Right atrium auricular region (tissue), 2 donors: ENCODE data around the gene CACNA2D3. TPM values are rescaled to one million over a fixed set of nuclear protein-coding genes. Genes with fewer than 3 reads are reported as not detected.

ENCODE experiments used
- DNase-seq: peaks from one replicate; pipeline ENCODE4 v3.0.0-alpha.2; 2019; ENCODE audit warnings: low spot score
- H3K27ac ChIP-seq, 2 donors: fragments of 200-600 bp; sonication (generic); 1 replicate in 1 of 2; 2 replicates in 1 of 2; pipeline ENCODE4 v1.5.1; 2016 to 2019
- H3K27me3 ChIP-seq, 2 donors: fragments of 200-600 bp; sonication (generic); one replicate each; pipeline versions ENCODE4 v1.5.1 to v1.6.0; 2017 to 2019
- H3K36me3 ChIP-seq: fragments of 200-600 bp; sonication (generic); one replicate; pipeline ENCODE4 v1.5.1; 2016
- H3K4me1 ChIP-seq, 2 donors: fragments of 200-600 bp; sonication (generic); one replicate each; pipeline versions ENCODE4 v1.5.1 to v1.6.0; 2017 to 2019
- H3K4me3 ChIP-seq, 2 donors: fragments of 200-600 bp; sonication (generic); 1 replicate in 1 of 2; 2 replicates in 1 of 2; pipeline ENCODE4 v1.5.1; 2017 to 2019; ENCODE audit warnings: mild to moderate bottlenecking in 1 of 2, moderate library complexity in 1 of 2
- H3K9me3 ChIP-seq, 2 donors: fragments of 200-600 bp; sonication (generic); one replicate each; pipeline ENCODE4 v1.5.1; 2019
- total RNA-seq, 2 donors: library from RNA; depleted of rRNA; stranded (reverse); fragments of >200 nt; gene quantifications; one replicate each; pipeline ENCODE4 v1.1.0, GENCODE V29; 2016
- TF ChIP-seq, protein P1 (sequence below), 2 donors: fragments of 200-600 bp; sonication (generic); IDR thresholded peaks; one replicate each; pipeline ENCODE4 v1.5.1; 2019; ENCODE audit warnings: antibody characterized with exemption in 2 of 2

CACNA2D3 gene
- total RNA-seq, 2 donors from 2014 or later, result 10.9 to 17.2 TPM

DNA sequence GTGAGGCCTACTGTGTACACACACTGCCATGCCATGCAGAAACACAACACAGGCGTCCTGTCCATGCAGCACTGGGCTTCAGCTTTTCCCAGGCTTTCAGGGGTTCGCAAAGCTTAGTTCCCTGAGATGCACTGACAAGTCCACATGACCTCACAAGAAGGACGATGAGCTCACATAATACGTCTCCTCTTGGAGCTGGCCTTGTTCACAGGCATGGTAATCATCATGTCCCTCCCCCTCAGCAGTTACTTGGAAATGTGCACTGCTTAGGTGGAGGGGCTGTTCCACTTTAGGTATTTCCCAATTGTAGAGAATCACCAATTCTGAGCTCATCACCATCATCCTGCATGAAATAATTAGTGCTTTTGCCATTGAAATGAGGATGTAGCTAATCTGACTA is 496.7 kb downstream of the CACNA2D3 start:
- no peaks in the 10 kb centered on the region for H3K4me1 ChIP-seq
- H3K4me3 ChIP-seq, result no peak overlapping the region
- no peaks in the 10 kb centered on the region for H3K9me3 ChIP-seq
- H3K27me3 ChIP-seq, result no peaks in the 10 kb centered on the region
- DNase-seq, result no peak
- TF ChIP-seq, protein P1, sequence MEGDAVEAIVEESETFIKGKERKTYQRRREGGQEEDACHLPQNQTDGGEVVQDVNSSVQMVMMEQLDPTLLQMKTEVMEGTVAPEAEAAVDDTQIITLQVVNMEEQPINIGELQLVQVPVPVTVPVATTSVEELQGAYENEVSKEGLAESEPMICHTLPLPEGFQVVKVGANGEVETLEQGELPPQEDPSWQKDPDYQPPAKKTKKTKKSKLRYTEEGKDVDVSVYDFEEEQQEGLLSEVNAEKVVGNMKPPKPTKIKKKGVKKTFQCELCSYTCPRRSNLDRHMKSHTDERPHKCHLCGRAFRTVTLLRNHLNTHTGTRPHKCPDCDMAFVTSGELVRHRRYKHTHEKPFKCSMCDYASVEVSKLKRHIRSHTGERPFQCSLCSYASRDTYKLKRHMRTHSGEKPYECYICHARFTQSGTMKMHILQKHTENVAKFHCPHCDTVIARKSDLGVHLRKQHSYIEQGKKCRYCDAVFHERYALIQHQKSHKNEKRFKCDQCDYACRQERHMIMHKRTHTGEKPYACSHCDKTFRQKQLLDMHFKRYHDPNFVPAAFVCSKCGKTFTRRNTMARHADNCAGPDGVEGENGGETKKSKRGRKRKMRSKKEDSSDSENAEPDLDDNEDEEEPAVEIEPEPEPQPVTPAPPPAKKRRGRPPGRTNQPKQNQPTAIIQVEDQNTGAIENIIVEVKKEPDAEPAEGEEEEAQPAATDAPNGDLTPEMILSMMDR (IDR thresholded peaks at IDR 0.05), result no peak
- no peaks in the 10 kb centered on the region for H3K36me3 ChIP-seq
- no peak overlapping the region for H3K27ac ChIP-seq

DNA sequence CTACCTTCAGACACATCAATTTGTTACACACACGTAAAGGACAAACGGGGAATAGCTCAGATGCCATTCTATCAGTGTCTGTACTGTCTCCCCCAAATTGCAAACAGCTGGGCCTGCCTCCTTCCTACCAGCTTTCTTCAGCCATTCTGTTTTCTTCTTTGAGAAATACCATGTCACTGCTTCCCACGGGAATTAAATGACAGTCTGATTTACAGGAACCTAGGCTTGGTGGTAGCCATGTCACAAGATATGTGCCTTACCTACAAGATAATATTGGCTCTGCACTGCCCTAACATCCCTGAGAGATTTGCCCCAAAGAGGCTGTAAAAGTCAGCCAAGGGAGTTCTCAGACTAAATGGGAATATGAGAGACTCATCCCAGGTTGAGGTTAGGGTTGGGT is 497.2 kb downstream of the CACNA2D3 start:
- Histone ChIP-seq H3K4me3 (no peak overlapping the region), H3K27me3 (no peaks in the 10 kb centered on the region), H3K4me1 (no peaks in the 10 kb centered on the region), H3K36me3 (no peaks in the 10 kb centered on the region), H3K9me3 (no peaks in the 10 kb centered on the region), H3K27ac (no peak overlapping the region)
- TF ChIP-seq, protein P1 (IDR thresholded peaks at IDR 0.05), result no peak
- DNase-seq, result no peak

DNA sequence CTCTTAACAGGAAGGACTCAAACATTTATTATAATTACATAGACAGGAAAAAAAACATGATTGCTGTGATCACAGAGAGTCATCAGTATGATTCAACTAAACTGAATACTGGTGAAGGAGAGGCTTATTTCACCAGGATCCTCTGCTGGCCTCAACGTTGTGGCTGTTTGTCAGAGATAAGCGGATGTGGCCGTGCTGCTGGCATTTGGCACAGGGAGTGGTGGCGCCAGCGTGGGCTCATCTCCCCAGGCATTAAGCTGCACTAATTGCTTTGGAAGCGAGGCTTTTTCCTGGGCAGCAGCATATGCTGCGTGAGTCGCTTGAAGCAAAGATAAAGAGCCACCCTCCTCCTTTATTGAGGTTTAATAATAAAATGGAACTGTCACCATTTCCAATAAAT is 498.8 kb downstream of the CACNA2D3 start:
- H3K27ac ChIP-seq, result no peak overlapping the region
- no peaks in the 10 kb centered on the region for H3K36me3 ChIP-seq
- no peaks in the 10 kb centered on the region for H3K4me1 ChIP-seq
- no peaks in the 10 kb centered on the region for H3K9me3 ChIP-seq
- TF ChIP-seq, protein P1 (IDR thresholded peaks at IDR 0.05), result no peak
- no peak for DNase-seq
- no peaks in the 10 kb centered on the region for H3K27me3 ChIP-seq
- H3K4me3 ChIP-seq, result no peak overlapping the region

DNA sequence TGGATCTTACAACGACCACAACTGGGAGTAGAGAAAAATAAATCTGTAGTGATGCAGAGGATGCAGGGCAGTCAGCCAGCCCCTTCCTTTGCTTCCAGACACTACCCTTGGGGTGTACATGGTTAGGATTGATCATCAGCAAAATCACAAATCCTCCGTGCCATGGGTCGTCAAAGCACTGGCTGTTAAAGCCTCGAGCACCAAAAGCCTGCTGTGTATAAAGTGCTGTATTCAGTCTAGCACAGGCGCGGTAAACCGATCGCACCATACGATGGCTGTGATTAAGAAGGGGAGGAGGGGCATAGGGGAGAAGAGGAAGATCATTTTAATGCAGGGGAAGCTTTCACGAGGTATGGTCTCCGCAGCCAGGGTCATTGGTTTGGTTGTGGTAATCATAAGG is 500.3 kb downstream of the CACNA2D3 start:
- no peaks in the 10 kb centered on the region for H3K36me3 ChIP-seq
- no peaks in the 10 kb centered on the region for H3K27me3 ChIP-seq
- H3K27ac ChIP-seq, result no peak overlapping the region
- DNase-seq, result no peak
- H3K4me1 ChIP-seq, result no peaks in the 10 kb centered on the region
- TF ChIP-seq, protein P1 (IDR thresholded peaks at IDR 0.05), result no peak
- H3K9me3 ChIP-seq, result no peaks in the 10 kb centered on the region
- H3K4me3 ChIP-seq, result no peak overlapping the region

DNA sequence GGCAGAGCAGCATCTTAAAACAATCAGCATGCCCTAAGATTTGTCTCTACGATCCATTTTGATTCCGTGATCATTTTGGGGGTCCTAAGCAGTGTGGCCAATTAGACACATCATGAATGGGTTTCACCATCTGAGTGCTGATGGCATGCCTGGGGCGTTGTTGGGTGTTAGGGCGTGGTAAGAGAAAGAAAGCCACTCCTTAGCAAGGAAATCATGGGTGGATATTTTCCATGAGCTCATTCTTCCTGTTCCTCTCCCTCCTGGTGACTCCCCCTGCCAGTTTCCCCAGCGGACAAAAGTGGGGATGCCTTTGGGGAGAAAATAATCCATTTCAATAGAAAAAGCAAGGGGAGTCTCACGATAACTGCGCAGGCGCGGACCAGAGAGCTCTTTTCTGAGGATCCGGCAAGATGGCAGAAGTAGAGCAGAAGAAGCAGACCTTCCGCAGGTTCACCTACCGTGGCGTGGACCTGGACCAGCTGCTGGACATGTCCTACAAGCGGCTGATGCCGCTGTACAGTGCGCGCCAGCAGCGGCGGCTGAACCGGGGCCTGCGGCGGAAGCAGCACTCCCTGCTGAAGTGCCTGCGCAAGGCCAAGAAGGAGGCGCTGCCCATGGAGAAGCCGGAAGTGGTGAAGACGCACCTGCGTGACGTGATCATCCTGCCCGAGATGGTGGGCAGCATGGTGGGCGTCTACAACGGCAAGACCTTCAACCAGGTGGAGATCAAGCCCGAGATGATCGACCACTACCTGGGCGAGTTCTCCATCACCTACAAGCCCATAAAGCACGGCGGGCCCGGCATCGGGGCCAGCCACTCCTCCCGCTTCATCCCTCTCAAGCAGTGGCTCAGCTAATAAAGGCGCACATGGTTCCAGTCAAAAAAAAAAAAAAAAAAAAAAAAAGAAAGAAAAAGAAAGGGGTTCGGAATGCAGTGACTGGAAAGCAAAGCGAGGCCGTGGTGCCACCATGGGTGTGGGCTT is 503.7 kb downstream of the CACNA2D3 start:
- TF ChIP-seq, protein P1 (IDR thresholded peaks at IDR 0.05), result no peak
- Histone ChIP-seq H3K4me3 (no peak overlapping the region), H3K27me3 (no peaks in the 10 kb centered on the region)

More for the DNA sequence above, 503.7 kb downstream of the CACNA2D3 start:
- no peaks in the 10 kb centered on the region for H3K36me3 ChIP-seq
- H3K27ac ChIP-seq, result no peak overlapping the region
- no peaks in the 10 kb centered on the region for H3K4me1 ChIP-seq
- no peaks in the 10 kb centered on the region for H3K9me3 ChIP-seq
- DNase-seq, result no peak
